GM12878 (cell line): ENCODE measurements around the gene ZNF837. TPM values are rescaled to one million over a fixed set of nuclear protein-coding genes. Genes with fewer than 3 reads are reported as not detected.

Experiments
- ATAC-seq: fragments of 200-7000 bp; cut with Tn5 transposase; 3 replicates; pipeline ENCODE4 v1.9.1; 2020; ENCODE audit warnings: mild to moderate bottlenecking, moderate library complexity
- BruUV-seq: library from RNA; stranded (reverse); fragments of 400-500 nt; replicated peaks from 2 replicates; lab custom pipeline; 2021; lab: Mats Ljungman, UMichigan
- CTCF ChIA-PET: fragments of 300-600 bp; sonication (Branson Sonifier 250); formaldehyde crosslinking; extraction: SDS; loops from one replicate; lab custom pipeline; 2021; ENCODE audit warnings: inconsistent platforms; lab: Yijun Ruan, JAX
- POLR2A ChIA-PET: fragments of 350-600 bp; formaldehyde crosslinking; extraction: SDS; loops from one replicate; lab custom pipeline; 2021; ENCODE audit warnings: inconsistent platforms; lab: Charles Lee
- RAD21 ChIA-PET: fragments of 300-600 bp; sonication (Branson Sonifier 250); formaldehyde crosslinking; loops from one replicate; lab custom pipeline; 2023; ENCODE audit warnings: antibody characterized with exemption; ENCODE audit not compliant: unreplicated experiment; lab: Charles Lee
- SMC1A ChIA-PET: fragments of 300-600 bp; sonication (Branson Sonifier 250); formaldehyde crosslinking; loops from one replicate; lab custom pipeline; 2023; ENCODE audit not compliant: unreplicated experiment, uncharacterized antibody; lab: Charles Lee
- DNase-seq: peaks from one replicate; pipeline ENCODE4 v3.0.0-alpha.2; 2011; ENCODE audit warnings: low read depth, low spot score
- FAIRE-seq: peaks from 3 replicates; lab custom pipeline; 2011; peaks lifted over from hg19 to GRCh38; lab: Jason Lieb, UNC
- H2AFZ ChIP-seq: 2 replicates; pipeline ENCODE4 v1.6.0; 2011; ENCODE audit warnings: low read depth, low read length, control low read depth; ENCODE audit not compliant: control insufficient read depth
- H3K27ac ChIP-seq: 2 replicates; pipeline ENCODE4 v1.5.1; 2011; ENCODE audit warnings: control low read depth; ENCODE audit not compliant: control insufficient read depth, insufficient read depth
- H3K27me3 ChIP-seq, 2 experiments: replicated peaks in 1 of 2; 2 replicates each; pipeline versions ENCODE4 v1.6.0 to v1.6.1; 2011; ENCODE audit warnings: low read length in 1 of 2; ENCODE audit not compliant: control insufficient read depth in 2 of 2, insufficient read depth in 2 of 2
- H3K36me3 ChIP-seq, 2 experiments: 2 replicates each; pipeline ENCODE4 v1.5.1; 2011; ENCODE audit warnings: low read length in 1 of 2; ENCODE audit not compliant: control insufficient read depth in 2 of 2, insufficient read depth in 2 of 2
- H3K4me1 ChIP-seq: 2 replicates; pipeline ENCODE4 v1.6.1; 2011; ENCODE audit warnings: mild to moderate bottlenecking, low read length, moderate library complexity, mixed read lengths; ENCODE audit not compliant: control insufficient read depth, insufficient read depth
- H3K4me2 ChIP-seq: 2 replicates; pipeline ENCODE4 v1.6.0; 2011; ENCODE audit warnings: control low read depth; ENCODE audit not compliant: control insufficient read depth, insufficient read depth
- H3K4me3 ChIP-seq: fragments of 200-600 bp; sonication (generic); 2 replicates; pipeline ENCODE4 v1.5.1; 2016
- H3K79me2 ChIP-seq: 2 replicates; pipeline ENCODE4 v1.6.0; 2011; ENCODE audit warnings: low read length; ENCODE audit not compliant: control insufficient read depth, insufficient read depth
- H3K9ac ChIP-seq: 2 replicates; pipeline ENCODE4 v1.8.0; 2011; ENCODE audit warnings: low read length, control low read depth, mixed read lengths; ENCODE audit not compliant: control insufficient read depth, insufficient read depth
- H3K9me3 ChIP-seq: replicated peaks from 3 replicates; pipeline ENCODE4 v1.5.1; 2011; ENCODE audit warnings: mild to moderate bottlenecking, low read length; ENCODE audit not compliant: control insufficient read depth, insufficient read depth
- H4K20me1 ChIP-seq: 2 replicates; pipeline ENCODE4 v1.6.0; 2011; ENCODE audit not compliant: control insufficient read depth, insufficient read depth
- EZH2 ChIP-seq: IDR thresholded peaks from 2 replicates; pipeline ENCODE4 v1.6.1; 2012; ENCODE audit warnings: low read depth, mild to moderate bottlenecking, control low read depth, inconsistent platforms, low read length, borderline replicate concordance; ENCODE audit not compliant: control insufficient read depth
- HCFC1 ChIP-seq: fragments of 150-350 bp; IDR thresholded peaks from 2 replicates; pipeline ENCODE4 v1.6.1; 2014; ENCODE audit warnings: low read length
- IKZF2 ChIP-seq, 2 experiments: fragments of 450-650 bp; IDR thresholded peaks; 2 replicates each; pipeline ENCODE4 v1.6.1; 2017; ENCODE audit warnings: mild to moderate bottlenecking in 2 of 2, moderate library complexity in 2 of 2
- JUNB ChIP-seq: IDR thresholded peaks from 2 replicates; pipeline ENCODE4 v1.6.1; 2016; ENCODE audit warnings: antibody characterized with exemption, mild to moderate bottlenecking
- KDM1A ChIP-seq: fragments of 200-600 bp; sonication (generic); IDR thresholded peaks from 2 replicates; pipeline ENCODE4 v1.6.1; 2016; ENCODE audit warnings: borderline replicate concordance
- NR2C1 ChIP-seq: fragments of 450-650 bp; IDR thresholded peaks from 2 replicates; pipeline ENCODE4 v1.6.1; 2017; ENCODE audit warnings: antibody characterized with exemption, mild to moderate bottlenecking, moderate library complexity
- PRDM15 ChIP-seq: fragments of 450-650 bp; formaldehyde crosslinking; IDR thresholded peaks from 2 replicates; pipeline ENCODE4 v1.4.0; 2020; ENCODE audit warnings: mild to moderate bottlenecking, moderate library complexity
- RB1 ChIP-seq: fragments of 450-650 bp; formaldehyde crosslinking; IDR thresholded peaks from 2 replicates; pipeline ENCODE4 v1.6.1; 2017; ENCODE audit warnings: mild to moderate bottlenecking, borderline replicate concordance
- RBBP5 ChIP-seq: fragments of 200-600 bp; sonication (generic); conservative IDR thresholded peaks from 2 replicates; pipeline ENCODE4 v1.6.1; 2016
- RELA ChIP-seq: fragments of 450-650 bp; IDR thresholded peaks from 2 replicates; pipeline ENCODE4 v1.8.0; 2014; ENCODE audit warnings: borderline replicate concordance; ENCODE audit not compliant: partially characterized antibody
- RFX5 ChIP-seq: IDR thresholded peaks from 2 replicates; pipeline ENCODE4 v1.6.1; 2011; ENCODE audit warnings: low read depth, low read length, improper control_type of control experiment
- SIX5 ChIP-seq: IDR thresholded peaks from 2 replicates; pipeline ENCODE4 v1.6.1; 2011; ENCODE audit warnings: mild to moderate bottlenecking, low read depth, low read length, moderate library complexity; ENCODE audit not compliant: severe bottlenecking
- SMAD5 ChIP-seq: IDR thresholded peaks from 2 replicates; pipeline ENCODE4 v1.6.1; 2016; ENCODE audit warnings: antibody characterized with exemption, low read depth
- SRF ChIP-seq, 2 experiments: IDR thresholded peaks; 2 replicates each; pipeline ENCODE4 v1.6.1; 2011; ENCODE audit warnings: low read depth in 2 of 2, low read length in 2 of 2, mild to moderate bottlenecking in 1 of 2, moderate library complexity in 1 of 2
- STAT1 ChIP-seq: fragments of 450-650 bp; conservative IDR thresholded peaks from 2 replicates; pipeline ENCODE4 v1.6.1; 2014; ENCODE audit warnings: antibody characterized with exemption, mild to moderate bottlenecking
- TCF12 ChIP-seq: IDR thresholded peaks from 2 replicates; pipeline ENCODE4 v1.6.1; 2011; ENCODE audit warnings: low read depth, mild to moderate bottlenecking, low read length
- ZBED1 ChIP-seq: IDR thresholded peaks from 2 replicates; pipeline ENCODE4 v1.6.1; 2016; ENCODE audit warnings: borderline replicate concordance
- ZNF207 ChIP-seq: fragments of 450-650 bp; IDR thresholded peaks from 2 replicates; pipeline ENCODE4 v1.6.1; 2014; ENCODE audit warnings: antibody characterized with exemption, mild to moderate bottlenecking, borderline replicate concordance
- ZNF274 ChIP-seq: IDR thresholded peaks from one replicate; pipeline ENCODE4 v1.8.0; 2011; ENCODE audit not compliant: insufficient read length, insufficient read depth
- ZSCAN29 ChIP-seq: fragments of 450-650 bp; IDR thresholded peaks from 2 replicates; pipeline ENCODE4 v1.6.1; 2017; ENCODE audit warnings: mild to moderate bottlenecking, moderate library complexity
- ZZZ3 ChIP-seq: IDR thresholded peaks from 2 replicates; pipeline ENCODE4 v1.6.1; 2011; ENCODE audit warnings: low read depth; ENCODE audit not compliant: control insufficient read depth, insufficient read length
- WGBS: methylation state at CpG from one replicate; pipeline ENCODE4 v1.1.6; 2016; ENCODE audit warnings: low lambda C conversion rate; ENCODE audit not compliant: insufficient replicate concordance, insufficient coverage; ENCODE audit errors: missing lambda C conversion rate; 5-methylcytosine and 5-hydroxymethylcytosine counted together
- in situ Hi-C: fragments of 300-500 bp; cut with MboI; formaldehyde crosslinking; loops from 9 replicates; pipeline ENCODE4 v1.14.3; 2018; ENCODE audit warnings: mixed read lengths
- intact Hi-C: fragments of 100-400 bp; cut with micrococcal nuclease; formaldehyde crosslinking; loops from one replicate; pipeline ENCODE4 v1.14.2; 2022; ENCODE audit not compliant: unreplicated experiment
- polyA plus RNA-seq, 11 experiments: library from polyadenylated mRNA; depleted of rRNA in 4 of 11; unstranded in 6 of 11; stranded (reverse) in 5 of 11; fragments of >200 nt; fragmentation: Nextera tagmentation in 4 of 11; fragmentation: Illumina TruSeq in 1 of 11; extraction: Ambion mirVana in 4 of 11; extraction: Trizol in 1 of 11; gene quantifications; 1 replicate in 1 of 11; 2 replicates in 10 of 11; pipeline versions ENCODE4 v1.2.1 to v1.2.3, GENCODE V29; 2011 to 2016; ENCODE audit warnings: inconsistent platforms in 2 of 11, missing spikeins in 2 of 11, low read depth in 1 of 11
- total RNA-seq, 4 experiments: library from RNA; depleted of rRNA in 3 of 4; stranded (reverse); fragments of >200 nt in 3 of 4; fragmentation: Illumina TruSeq in 1 of 4; extraction: Trizol in 1 of 4; gene quantifications; 2 replicates each; pipeline versions ENCODE4 v1.2.1 to v1.2.3, GENCODE V29; 2013 to 2021

ZNF837 gene
- total and polyA plus RNA-seq, 10 of the 15 experiments (the other 5 are each of a cell fraction or from before 2014, with no cell fraction given): 0.07 to 2.9 (median 2.0) TPM; not detected in 2

GRCh38 chr19:58400916-58401839 lies 20.3 kb upstream of the ZNF837 start (continued):
- TF ChIP-seq SMAD5 (0 out of 2 replicates have a peak, but pooled peaks have one; percentile 37), TCF12 (no peak), NR2C1 (no peak), IKZF2 (IDR thresholded peaks at IDR 0.05) (no peak), ZBED1 (no peak), ZSCAN29 (no peak), ZNF207 (peak; percentile 64; the same call in 1 of the 2 replicates)

GRCh38 chr19:58400316-58400915 lies 19.6 kb upstream of the ZNF837 start:
- Histone ChIP-seq H3K27me3 (no peaks in the 10 kb centered on the region), H3K27ac (no peak overlapping the region), H3K36me3 (peaks cover 0 to 2% of the 10 kb centered on the region in 2 experiments; a peak in 3 of 4 replicates), H3K9me3 (no peaks in the 10 kb centered on the region), H3K9ac (no peak overlapping the region), H3K4me3 (peak overlapping the region; percentile 75), H4K20me1 (no peaks in the 10 kb centered on the region), H2AFZ (peak overlapping the region; percentile 71), H3K79me2 (no peaks in the 10 kb centered on the region), H3K4me2 (peak overlapping the region; percentile 95), H3K4me1 (peaks cover 10% of the 10 kb centered on the region)
- in situ Hi-C loops: no loop called here
- BruUV-seq: no TSS peak
- RAD21 ChIA-PET: no interaction called here
- FAIRE-seq: no peak
- no peak for ATAC-seq
- intact Hi-C loops: no loop called here
- TF ChIP-seq SIX5: no peak
- TF ChIP-seq SRF (IDR thresholded peaks at IDR 0.05; ENCODE audit: low read depth in 2 of 2, low read length in 2 of 2): no peak
- no peak for TF ChIP-seq JUNB
- TF ChIP-seq ZZZ3: no peak
- TF ChIP-seq KDM1A: no peak
- TF ChIP-seq RBBP5: no peak
- no peak for TF ChIP-seq STAT1
- TF ChIP-seq ZBED1: no peak
- TF ChIP-seq EZH2: no peak
- TF ChIP-seq RFX5: no peak
- no peak for TF ChIP-seq RB1
- no peak for TF ChIP-seq RELA
- no peak for TF ChIP-seq HCFC1
- no peak for TF ChIP-seq PRDM15 (CRISPR knock-in tag)
- no peak for TF ChIP-seq ZNF274
- DNase-seq: no peak
- POLR2A ChIA-PET: interaction anchor here (1.6 kb wide), 1 partner anchor 9 kb away, joined by 5 read pairs; the partner anchor contains the start of gene ZNF584
- 68% methylated on average over 12 of the region's 18 CpGs for WGBS
- SMC1A ChIA-PET: no interaction called here
- CTCF ChIA-PET: no interaction called here
